OCI-LY1 (cell line): ENCODE results near the gene CCPG1.

Experiments
- CTCF ChIP-seq: fragments of 200-600 bp; sonication (generic), shearing (Covaris generic); IDR thresholded peaks from 2 replicates; pipeline ENCODE4 v1.5.1; 2017; ENCODE audit warnings: mild to moderate bottlenecking, antibody characterized with exemption, low read length, moderate library complexity, mixed read lengths
- EZH2 ChIP-seq: fragments of 200-600 bp; sonication (generic), shearing (Covaris generic); IDR thresholded peaks from 2 replicates; pipeline ENCODE4 v1.8.0; 2017; ENCODE audit warnings: borderline replicate concordance, mixed run types, mild to moderate bottlenecking, antibody characterized with exemption, low read length, moderate library complexity, mixed read lengths

- TF ChIP-seq CTCF (no peak), EZH2 (no peak)
Measured at GRCh38 chr15:55358471-55358870, 49.7 kb downstream of the CCPG1 start.
